ENCODE results near the gene FXYD3.
"Not testable (repeated sequence)": the region's sequence is repeated elsewhere in the genome, so short reads cannot be mapped to it uniquely, and the experiment has no call there.

FXYD3 gene

DNA sequence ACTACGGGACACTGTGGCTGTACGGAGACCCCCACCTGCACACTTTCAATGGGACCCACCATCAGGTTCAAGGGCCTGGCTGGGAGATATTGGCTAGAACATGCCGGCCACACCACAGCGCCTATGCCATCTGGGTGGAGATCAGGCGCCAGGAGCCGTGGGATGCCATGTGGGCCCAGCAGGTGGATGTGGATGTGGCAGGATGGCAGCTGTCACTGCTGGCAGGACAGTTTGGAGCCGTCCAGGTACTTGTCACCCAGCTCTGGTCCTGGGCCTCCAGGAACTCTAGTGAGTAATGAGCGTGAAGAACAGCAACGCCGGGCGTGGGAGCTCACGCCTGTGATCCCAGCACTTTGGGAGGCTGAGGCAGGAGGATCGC is 15.7 kb upstream of the FXYD3 start:
- DNase-seq (ENCODE audit: low spot score): no peak
- TF ChIP-seq, protein P1, sequence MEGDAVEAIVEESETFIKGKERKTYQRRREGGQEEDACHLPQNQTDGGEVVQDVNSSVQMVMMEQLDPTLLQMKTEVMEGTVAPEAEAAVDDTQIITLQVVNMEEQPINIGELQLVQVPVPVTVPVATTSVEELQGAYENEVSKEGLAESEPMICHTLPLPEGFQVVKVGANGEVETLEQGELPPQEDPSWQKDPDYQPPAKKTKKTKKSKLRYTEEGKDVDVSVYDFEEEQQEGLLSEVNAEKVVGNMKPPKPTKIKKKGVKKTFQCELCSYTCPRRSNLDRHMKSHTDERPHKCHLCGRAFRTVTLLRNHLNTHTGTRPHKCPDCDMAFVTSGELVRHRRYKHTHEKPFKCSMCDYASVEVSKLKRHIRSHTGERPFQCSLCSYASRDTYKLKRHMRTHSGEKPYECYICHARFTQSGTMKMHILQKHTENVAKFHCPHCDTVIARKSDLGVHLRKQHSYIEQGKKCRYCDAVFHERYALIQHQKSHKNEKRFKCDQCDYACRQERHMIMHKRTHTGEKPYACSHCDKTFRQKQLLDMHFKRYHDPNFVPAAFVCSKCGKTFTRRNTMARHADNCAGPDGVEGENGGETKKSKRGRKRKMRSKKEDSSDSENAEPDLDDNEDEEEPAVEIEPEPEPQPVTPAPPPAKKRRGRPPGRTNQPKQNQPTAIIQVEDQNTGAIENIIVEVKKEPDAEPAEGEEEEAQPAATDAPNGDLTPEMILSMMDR (IDR thresholded peaks at IDR 0.05; ENCODE audit: extremely low read depth, missing control alignments): no peak

DNA sequence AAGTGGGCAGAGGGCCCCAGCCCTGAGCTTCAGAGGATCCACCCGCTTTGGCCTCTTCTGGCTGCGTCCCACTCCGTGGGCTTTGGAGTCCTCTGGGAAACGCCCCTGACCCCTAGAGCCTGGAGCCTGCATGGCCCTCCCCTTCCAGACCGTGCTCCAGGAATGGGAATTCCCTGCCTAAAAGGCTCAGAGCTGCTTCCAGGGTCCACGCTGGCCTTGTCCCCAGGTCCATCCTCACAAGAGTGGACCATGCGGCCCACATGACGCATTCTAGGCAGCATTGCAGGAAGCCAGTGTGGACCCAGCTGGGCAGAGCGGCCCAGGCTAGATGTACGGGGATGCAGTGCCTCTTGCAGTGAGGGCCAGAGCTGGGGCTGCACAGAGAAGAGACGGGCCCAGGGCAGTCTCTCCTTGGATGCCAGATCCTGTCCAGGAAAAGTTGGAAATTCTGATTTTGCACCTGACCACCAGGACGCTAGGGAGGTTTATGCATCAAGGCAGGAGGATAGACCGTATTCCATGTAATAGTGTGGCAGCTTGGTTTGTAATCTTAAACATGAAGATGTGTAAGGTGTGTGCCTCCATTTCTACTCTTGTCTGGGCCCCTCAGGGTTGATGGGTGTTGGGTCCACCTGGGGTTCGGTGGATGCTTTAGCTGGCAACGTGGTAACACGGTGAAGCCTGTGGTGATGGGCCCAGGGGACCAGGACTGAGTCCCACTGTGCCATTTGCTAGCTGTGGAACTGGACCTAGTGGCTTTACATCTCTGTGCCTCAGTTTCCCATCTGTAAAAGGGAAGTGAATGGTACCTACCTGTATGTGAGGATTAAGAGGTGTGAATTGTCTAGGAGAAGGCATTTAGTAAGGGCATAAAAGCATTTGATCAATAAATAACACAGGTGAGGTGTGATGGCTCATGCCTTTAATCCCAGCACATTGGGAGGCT is 14.8 kb upstream of the FXYD3 start:
- no peak for DNase-seq (ENCODE audit: low spot score)
- TF ChIP-seq, protein P1 (IDR thresholded peaks at IDR 0.05; ENCODE audit: extremely low read depth, missing control alignments): no peak

DNA sequence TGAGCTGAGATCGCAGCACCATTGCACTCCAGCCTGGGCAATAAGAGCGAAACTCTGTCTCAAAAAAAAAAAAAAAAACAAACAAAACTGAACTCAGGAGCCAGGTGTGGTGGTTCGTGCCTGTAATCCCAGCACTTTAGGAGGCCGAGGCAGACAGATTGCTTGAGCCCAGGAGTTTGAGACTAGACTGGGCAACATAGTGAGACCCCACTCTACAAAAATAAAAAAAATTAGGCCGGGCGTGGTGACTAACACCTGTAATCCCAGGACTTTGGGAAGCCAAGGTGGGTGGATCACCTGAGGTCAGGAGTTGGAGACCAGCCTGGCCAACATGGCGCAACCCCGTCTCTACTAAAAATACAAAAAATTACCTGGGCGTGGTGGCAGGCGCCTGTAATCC is 13.7 kb upstream of the FXYD3 start:
- not testable (repeated sequence) for DNase-seq (ENCODE audit: low spot score)

DNA sequence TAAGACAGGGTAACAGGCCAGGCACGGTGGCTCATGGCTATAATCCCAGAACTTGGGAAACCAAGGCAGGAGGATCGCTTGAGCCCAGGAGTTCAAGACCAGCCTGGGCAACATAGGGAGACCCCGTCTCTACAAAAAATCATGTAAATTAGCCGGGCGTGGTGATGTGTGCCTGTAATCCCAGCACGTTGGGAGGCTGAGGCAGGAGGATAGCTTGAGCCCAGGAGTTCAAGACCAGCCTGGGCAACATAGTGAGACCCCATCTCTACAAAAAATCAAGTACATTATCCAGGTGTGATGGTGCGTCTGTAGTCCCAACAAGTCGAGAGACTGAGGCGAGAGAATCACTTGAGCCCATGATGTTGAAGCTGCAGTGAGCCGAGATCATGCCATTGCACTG is 12.0 kb upstream of the FXYD3 start:
- not testable (repeated sequence) for DNase-seq (ENCODE audit: low spot score)

DNA sequence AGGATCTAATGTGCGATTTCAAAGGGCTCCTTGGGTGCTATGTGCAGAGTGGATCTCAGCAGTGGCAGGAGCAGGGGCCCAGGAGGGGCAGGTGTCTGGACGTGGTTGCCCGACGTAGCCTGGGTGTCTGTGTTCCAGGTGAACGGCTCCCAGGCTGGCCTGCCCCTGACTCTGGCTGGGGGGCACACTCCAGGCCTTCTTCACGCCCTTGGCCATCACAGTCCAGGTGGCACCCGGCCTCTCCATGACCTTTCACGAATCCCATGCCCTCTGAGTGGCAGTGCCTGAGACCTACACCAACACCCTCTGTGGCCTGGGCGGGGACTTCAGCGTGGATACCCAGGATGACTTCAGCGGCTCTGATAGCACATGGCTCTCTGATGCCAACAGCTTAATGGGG is 11.3 kb upstream of the FXYD3 start:
- TF ChIP-seq, protein P1 (IDR thresholded peaks at IDR 0.05; ENCODE audit: extremely low read depth, missing control alignments): no peak
- DNase-seq (ENCODE audit: low spot score): no peak

DNA sequence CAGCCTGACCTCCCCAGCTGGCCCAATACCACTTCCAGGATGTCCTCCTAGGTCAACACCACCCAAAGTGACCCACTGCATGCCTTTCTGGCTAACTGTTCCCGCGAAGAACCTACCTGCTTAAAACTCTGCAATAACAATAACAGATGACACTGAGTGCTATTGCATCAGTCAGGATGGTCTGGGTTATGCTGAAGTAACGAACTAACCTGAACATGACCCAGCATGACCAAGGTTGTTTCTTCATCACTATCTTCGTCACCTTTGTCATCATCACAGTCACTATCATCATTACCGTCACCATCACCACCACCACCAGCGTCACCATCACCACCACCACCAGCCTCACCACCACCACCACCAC is 10.6 kb upstream of the FXYD3 start:
- DNase-seq (ENCODE audit: low spot score): no peak
- TF ChIP-seq, protein P1 (IDR thresholded peaks at IDR 0.05; ENCODE audit: extremely low read depth, missing control alignments): no peak

DNA sequence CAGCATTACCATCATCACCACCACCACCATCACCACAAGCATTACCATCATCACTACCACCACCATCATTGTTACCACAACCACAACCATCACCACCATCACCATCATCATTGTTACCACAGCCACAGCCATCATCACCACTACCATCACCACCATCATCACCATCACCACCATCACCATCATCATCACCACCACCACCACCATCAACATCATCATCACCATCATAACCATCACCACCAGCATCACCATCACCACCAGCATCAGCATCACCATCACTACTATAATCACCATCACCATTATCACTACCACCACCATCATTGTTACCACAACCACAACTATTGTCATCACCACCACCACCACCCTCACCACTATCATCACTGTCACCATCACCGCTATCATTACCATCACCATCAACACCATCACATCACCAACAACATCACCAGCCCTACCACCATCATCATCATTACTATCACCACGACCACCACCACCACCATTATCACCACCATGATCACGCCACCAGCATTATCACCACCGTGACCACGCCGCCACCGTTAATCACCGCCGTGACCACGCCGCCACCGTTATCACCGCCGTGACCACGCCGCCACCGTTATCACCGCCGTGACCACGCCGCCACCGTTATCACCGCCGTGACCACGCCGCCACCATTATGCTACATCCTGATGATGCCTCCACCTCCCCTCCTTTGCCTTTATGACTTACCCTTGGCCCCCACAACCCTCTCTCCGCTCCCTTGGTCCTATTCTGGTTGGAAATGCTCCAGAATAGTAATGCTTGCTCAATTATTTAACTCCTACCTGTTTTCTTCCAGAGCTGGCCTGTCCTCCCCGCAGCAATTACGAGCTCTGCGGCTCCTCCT is 10.0 kb upstream of the FXYD3 start:
- TF ChIP-seq, protein P1 (IDR thresholded peaks at IDR 0.05; ENCODE audit: extremely low read depth, missing control alignments): no peak
- DNase-seq (ENCODE audit: low spot score): no peak

DNA sequence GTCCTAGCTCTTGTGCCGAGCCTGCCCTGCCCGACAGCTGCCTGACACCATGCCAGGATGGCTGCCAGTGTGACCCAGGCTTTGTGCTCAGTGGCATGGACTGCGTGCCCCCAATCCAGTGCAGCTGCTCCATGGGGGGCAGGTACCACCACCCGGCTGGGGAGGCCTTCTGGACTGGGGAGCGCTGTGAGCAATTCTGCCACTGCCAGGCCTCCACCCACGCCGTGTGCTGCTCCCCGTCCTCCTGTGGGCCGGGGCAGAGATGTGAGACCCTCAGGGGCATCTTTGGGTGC is 9.4 kb upstream of the FXYD3 start:
- TF ChIP-seq, protein P1 (IDR thresholded peaks at IDR 0.05; ENCODE audit: extremely low read depth, missing control alignments): no peak
- no peak for DNase-seq (ENCODE audit: low spot score)
